Vagina (tissue), 2 donors: ENCODE measurements around the gene CHRNG. TPM values are rescaled to one million over a fixed set of nuclear protein-coding genes. Genes with fewer than 3 reads are reported as not detected.

Experiments used
- DNase-seq, 2 donors: peaks; one replicate each; pipeline ENCODE4 v3.0.0-alpha.2; 2017; ENCODE audit errors: extremely low spot score in 2 of 2
- H3K27ac ChIP-seq: fragments of 200-600 bp; sonication (generic); one replicate; pipeline ENCODE4 v1.5.1; 2019
- H3K27me3 ChIP-seq: fragments of 200-600 bp; sonication (generic); one replicate; pipeline ENCODE4 v1.5.1; 2019
- H3K36me3 ChIP-seq, 2 donors: fragments of 200-600 bp; sonication (generic); one replicate each; pipeline ENCODE4 v1.5.1; 2017 to 2019
- H3K4me1 ChIP-seq: fragments of 200-600 bp; sonication (generic); one replicate; pipeline ENCODE4 v1.5.1; 2019
- H3K4me3 ChIP-seq, 2 donors: fragments of 200-600 bp; sonication (generic); 1 replicate in 1 of 2; 2 replicates in 1 of 2; pipeline ENCODE4 v1.5.1; 2016 to 2019
- H3K9me3 ChIP-seq: fragments of 200-600 bp; sonication (generic); one replicate; pipeline ENCODE4 v1.5.1; 2019
- POLR2A ChIP-seq, 2 donors: fragments of 450-650 bp; IDR thresholded peaks; one replicate each; pipeline ENCODE4 v1.6.1; 2017; ENCODE audit warnings: antibody characterized with exemption in 2 of 2, mild to moderate bottlenecking in 2 of 2, moderate library complexity in 2 of 2
- POLR2AphosphoS5 ChIP-seq, 2 donors: sonication (generic); formaldehyde crosslinking; IDR thresholded peaks; one replicate each; pipeline ENCODE4 v1.9.0; 2017; ENCODE audit warnings: antibody characterized with exemption in 2 of 2, mild to moderate bottlenecking in 2 of 2, low read depth in 1 of 2; ENCODE audit not compliant: insufficient read depth in 1 of 2
- intact Hi-C: fragments of 100-400 bp; cut with DNase I; formaldehyde crosslinking; loops from one replicate; pipeline ENCODE4 v1.15.1; 2023
- total RNA-seq: library from RNA; depleted of rRNA; stranded (reverse); fragments of >200 nt; gene quantifications from one replicate; pipeline ENCODE4 v1.2.3, GENCODE V29; 2016
- TF ChIP-seq, protein P1 (sequence below), 3 experiments: fragments of 450-650 bp in 2 of 3; fragments of 200-600 bp in 1 of 3; sonication (generic) in 1 of 3; IDR thresholded peaks; one replicate each; pipeline ENCODE4 v1.5.1; 2017 to 2019; ENCODE audit warnings: antibody characterized with exemption in 3 of 3, mild to moderate bottlenecking in 2 of 3, moderate library complexity in 2 of 3

CHRNG gene
- total RNA-seq, 1 donor from 2014 or later, result not detected

DNA sequence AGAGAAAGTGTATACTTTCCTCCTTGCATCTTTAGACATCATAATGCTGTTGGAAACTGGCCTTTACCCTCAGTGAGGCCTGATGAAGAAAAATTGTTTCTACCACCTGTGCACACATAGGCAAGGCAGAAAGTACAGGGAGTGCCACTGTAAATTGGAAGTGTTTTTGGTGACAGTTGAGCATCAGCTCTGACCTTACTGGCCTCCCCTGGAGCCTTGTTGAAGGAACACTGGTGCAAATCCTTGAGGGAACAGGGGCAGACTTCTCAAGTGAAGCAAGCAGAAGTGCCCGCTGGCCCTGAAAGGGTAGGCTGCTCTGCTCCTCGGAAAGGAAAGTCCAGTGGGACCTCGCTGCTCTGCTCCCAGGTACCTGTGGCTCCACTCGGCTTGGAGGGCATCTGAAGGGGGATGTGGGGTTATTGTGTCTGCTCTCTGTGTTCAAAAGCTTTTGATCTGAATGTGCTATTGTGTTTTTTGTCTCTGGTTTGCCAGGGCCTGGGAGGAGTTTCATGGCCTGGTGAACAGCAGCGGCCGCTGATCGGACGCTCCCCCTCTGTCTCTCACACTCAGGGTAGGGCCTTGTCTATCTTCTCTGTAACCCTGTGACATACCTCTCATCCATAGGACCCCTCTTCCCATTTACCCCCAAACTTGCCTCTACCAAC, 34.4 kb downstream of the CHRNG start:
- H3K27ac ChIP-seq, result no peak overlapping the region

DNA sequence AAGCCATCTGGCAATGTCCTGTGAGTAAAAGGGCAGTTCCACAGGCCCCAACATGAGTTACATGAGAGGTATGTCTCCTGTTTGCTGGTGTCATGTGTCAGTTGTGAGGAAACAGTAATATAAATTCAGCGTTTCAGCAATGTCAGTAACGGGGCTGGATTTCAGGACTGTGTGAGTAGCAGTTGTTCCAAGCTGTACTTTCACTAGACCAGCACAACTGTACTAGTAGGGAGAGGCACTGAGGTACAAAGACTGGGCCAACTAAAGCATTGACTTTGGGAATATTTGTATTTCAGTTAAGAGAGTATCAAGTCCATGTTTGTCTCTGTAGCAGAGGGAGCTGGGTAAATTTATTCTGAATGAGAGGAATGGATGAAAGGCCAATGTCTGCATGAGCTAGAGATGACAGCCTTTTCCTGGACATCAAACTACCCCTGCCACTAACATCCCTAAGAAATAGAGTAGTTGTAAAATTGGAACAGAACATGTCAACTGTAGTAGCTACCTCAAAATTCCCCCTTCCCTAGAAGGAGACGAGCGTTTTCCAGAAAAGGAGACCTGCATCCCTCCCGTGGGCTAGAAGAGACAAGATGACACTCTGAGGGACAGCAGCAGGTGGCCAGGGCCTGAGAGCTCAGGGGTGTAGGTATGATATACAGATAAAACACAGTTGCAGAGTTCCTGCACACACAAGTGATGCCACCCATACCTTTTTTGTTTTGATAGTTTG, 35.3 kb downstream of the CHRNG start:
- intact Hi-C loops, result no loop called here
- Histone ChIP-seq H3K4me3 (no peak overlapping the region), H3K4me1 (no peaks in the 10 kb centered on the region), H3K36me3 (peaks cover 0 to 17% of the 10 kb centered on the region in 2 donors), H3K27me3 (no peaks in the 10 kb centered on the region), H3K9me3 (no peaks in the 10 kb centered on the region), H3K27ac (no peak overlapping the region)
- TF ChIP-seq, protein P1, sequence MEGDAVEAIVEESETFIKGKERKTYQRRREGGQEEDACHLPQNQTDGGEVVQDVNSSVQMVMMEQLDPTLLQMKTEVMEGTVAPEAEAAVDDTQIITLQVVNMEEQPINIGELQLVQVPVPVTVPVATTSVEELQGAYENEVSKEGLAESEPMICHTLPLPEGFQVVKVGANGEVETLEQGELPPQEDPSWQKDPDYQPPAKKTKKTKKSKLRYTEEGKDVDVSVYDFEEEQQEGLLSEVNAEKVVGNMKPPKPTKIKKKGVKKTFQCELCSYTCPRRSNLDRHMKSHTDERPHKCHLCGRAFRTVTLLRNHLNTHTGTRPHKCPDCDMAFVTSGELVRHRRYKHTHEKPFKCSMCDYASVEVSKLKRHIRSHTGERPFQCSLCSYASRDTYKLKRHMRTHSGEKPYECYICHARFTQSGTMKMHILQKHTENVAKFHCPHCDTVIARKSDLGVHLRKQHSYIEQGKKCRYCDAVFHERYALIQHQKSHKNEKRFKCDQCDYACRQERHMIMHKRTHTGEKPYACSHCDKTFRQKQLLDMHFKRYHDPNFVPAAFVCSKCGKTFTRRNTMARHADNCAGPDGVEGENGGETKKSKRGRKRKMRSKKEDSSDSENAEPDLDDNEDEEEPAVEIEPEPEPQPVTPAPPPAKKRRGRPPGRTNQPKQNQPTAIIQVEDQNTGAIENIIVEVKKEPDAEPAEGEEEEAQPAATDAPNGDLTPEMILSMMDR (IDR thresholded peaks at IDR 0.05), result no peak
- TF ChIP-seq POLR2AphosphoS5 (IDR thresholded peaks at IDR 0.05; ENCODE audit: insufficient read depth in 1 of 2, low read depth in 1 of 2) (no peak), POLR2A (IDR thresholded peaks at IDR 0.05) (no peak)
- DNase-seq, result no peak

More for the DNA sequence above, 34.4 kb downstream of the CHRNG start:
- H3K9me3 ChIP-seq, result no peaks in the 10 kb centered on the region
- H3K27me3 ChIP-seq, result no peaks in the 10 kb centered on the region
- DNase-seq, result no peak
- intact Hi-C loops, result no loop called here
- no peak overlapping the region for H3K4me3 ChIP-seq
- TF ChIP-seq POLR2AphosphoS5 (IDR thresholded peaks at IDR 0.05; ENCODE audit: insufficient read depth in 1 of 2, low read depth in 1 of 2) (no peak), POLR2A (IDR thresholded peaks at IDR 0.05) (no peak)
- TF ChIP-seq, protein P1 (IDR thresholded peaks at IDR 0.05), result no peak
- H3K4me1 ChIP-seq, result no peaks in the 10 kb centered on the region
- peaks cover 0 to 27% of the 10 kb centered on the region in 2 donors for H3K36me3 ChIP-seq

GRCh38 chr2:232575404-232575746, 35.9 kb downstream of the CHRNG start:
- intact Hi-C loops, result no loop called here
- H3K36me3 ChIP-seq, result peaks cover 0 to 14% of the 10 kb centered on the region in 2 donors

GRCh38 chr2:232576995-232577394, 37.5 kb downstream of the CHRNG start:
- Histone ChIP-seq H3K9me3 (no peaks in the 10 kb centered on the region), H3K27ac (no peak overlapping the region), H3K27me3 (no peaks in the 10 kb centered on the region), H3K4me3 (no peak overlapping the region), H3K4me1 (no peaks in the 10 kb centered on the region), H3K36me3 (peaks cover 0 to 16% of the 10 kb centered on the region in 2 donors)
- DNase-seq, result no peak
- intact Hi-C loops, result no loop called here
- TF ChIP-seq, protein P1 (IDR thresholded peaks at IDR 0.05), result no peak
- TF ChIP-seq POLR2AphosphoS5 (IDR thresholded peaks at IDR 0.05; ENCODE audit: insufficient read depth in 1 of 2, low read depth in 1 of 2), result no peak
- no peak for TF ChIP-seq POLR2A (IDR thresholded peaks at IDR 0.05)

More at GRCh38 chr2:232575404-232575746, 35.9 kb downstream of the CHRNG start:
- no peak for DNase-seq
- Histone ChIP-seq H3K4me1 (no peaks in the 10 kb centered on the region), H3K27ac (no peak overlapping the region), H3K9me3 (no peaks in the 10 kb centered on the region), H3K27me3 (no peaks in the 10 kb centered on the region), H3K4me3 (no peak overlapping the region)
- TF ChIP-seq POLR2AphosphoS5 (IDR thresholded peaks at IDR 0.05; ENCODE audit: insufficient read depth in 1 of 2, low read depth in 1 of 2), result no peak
- no peak for TF ChIP-seq POLR2A (IDR thresholded peaks at IDR 0.05)
- TF ChIP-seq, protein P1 (IDR thresholded peaks at IDR 0.05), result no peak

GRCh38 chr2:232577841-232578240, 38.3 kb downstream of the CHRNG start:
- Histone ChIP-seq H3K27me3 (no peaks in the 10 kb centered on the region), H3K9me3 (no peaks in the 10 kb centered on the region), H3K4me3 (no peak overlapping the region), H3K4me1 (no peaks in the 10 kb centered on the region), H3K36me3 (peaks cover 0 to 19% of the 10 kb centered on the region in 2 donors), H3K27ac (no peak overlapping the region)
- no peak for DNase-seq
- intact Hi-C loops, result no loop called here
- TF ChIP-seq POLR2AphosphoS5 (IDR thresholded peaks at IDR 0.05; ENCODE audit: insufficient read depth in 1 of 2, low read depth in 1 of 2) (no peak), POLR2A (IDR thresholded peaks at IDR 0.05) (no peak)
- TF ChIP-seq, protein P1 (IDR thresholded peaks at IDR 0.05), result no peak
